DOHH2 (cell line): ENCODE results near the gene OR2W3.

ENCODE experiments used
- H3F3A ChIP-seq: fragments of 200-600 bp; sonication (generic), shearing (Covaris generic); 2 replicates; pipeline ENCODE4 v1.6.0; 2016; ENCODE audit warnings: antibody characterized with exemption, mild to moderate bottlenecking; ENCODE audit not compliant: control insufficient read depth, insufficient read depth
- H3K27ac ChIP-seq: fragments of 200-600 bp; sonication (generic); 2 replicates; pipeline ENCODE4 v1.5.1; 2014; ENCODE audit warnings: low read depth, mild to moderate bottlenecking, low read length, moderate library complexity
- H3K27me3 ChIP-seq: fragments of 200-600 bp; sonication (generic); 2 replicates; pipeline ENCODE4 v1.6.1; 2014; ENCODE audit warnings: mild to moderate bottlenecking, low read length, mixed read lengths; ENCODE audit not compliant: control insufficient read depth
- H3K36me3 ChIP-seq: fragments of 200-600 bp; sonication (generic); 2 replicates; pipeline ENCODE4 v1.6.1; 2014; ENCODE audit warnings: mild to moderate bottlenecking, low read length, moderate library complexity, mixed read lengths; ENCODE audit not compliant: control insufficient read depth
- H3K4me1 ChIP-seq: fragments of 200-600 bp; sonication (generic); 2 replicates; pipeline ENCODE4 v1.6.1; 2014; ENCODE audit warnings: mild to moderate bottlenecking, low read length, mixed read lengths; ENCODE audit not compliant: control insufficient read depth
- H3K4me2 ChIP-seq: fragments of 200-600 bp; sonication (generic); 2 replicates; pipeline ENCODE4 v1.6.0; 2014; ENCODE audit warnings: mild to moderate bottlenecking, low read length, moderate library complexity
- H3K4me3 ChIP-seq: fragments of 200-600 bp; sonication (generic); 2 replicates; pipeline ENCODE4 v1.5.1; 2014; ENCODE audit warnings: mild to moderate bottlenecking, low read length, mixed read lengths
- H3K79me2 ChIP-seq: fragments of 200-600 bp; sonication (generic); 2 replicates; pipeline ENCODE4 v1.6.1; 2014; ENCODE audit warnings: mild to moderate bottlenecking, low read length, mixed read lengths; ENCODE audit not compliant: control insufficient read depth
- H3K9me2 ChIP-seq: fragments of 200-600 bp; sonication (generic); replicated peaks from 2 replicates; pipeline ENCODE4 v1.6.1; 2014; ENCODE audit warnings: mild to moderate bottlenecking, low read length, mixed read lengths; ENCODE audit not compliant: control insufficient read depth
- H3K9me3 ChIP-seq: fragments of 200-600 bp; sonication (generic); 2 replicates; pipeline ENCODE4 v1.6.1; 2014; ENCODE audit warnings: antibody characterized with exemption, low read length, mixed read lengths; ENCODE audit not compliant: control insufficient read depth, insufficient read depth
- H4K20me1 ChIP-seq: fragments of 200-600 bp; sonication (generic); 2 replicates; pipeline ENCODE4 v1.6.0; 2014; ENCODE audit warnings: low read depth, mild to moderate bottlenecking, antibody characterized with exemption, low read length, moderate library complexity; ENCODE audit not compliant: control insufficient read depth, insufficient read depth
- EZH2phosphoT487 ChIP-seq: fragments of 200-600 bp; sonication (generic); IDR thresholded peaks from 2 replicates; pipeline ENCODE4 v1.6.1; 2017; ENCODE audit warnings: borderline replicate concordance, mild to moderate bottlenecking, antibody characterized with exemption, low read length, moderate library complexity, mixed read lengths
- TF ChIP-seq, protein P1 (sequence below): fragments of 200-600 bp; sonication (generic); IDR thresholded peaks from one replicate; pipeline ENCODE4 v1.5.1; 2014; ENCODE audit warnings: antibody characterized with exemption, mild to moderate bottlenecking, low read depth, low read length; ENCODE audit not compliant: poor library complexity, severe bottlenecking

The OR2W3 gene

DNA sequence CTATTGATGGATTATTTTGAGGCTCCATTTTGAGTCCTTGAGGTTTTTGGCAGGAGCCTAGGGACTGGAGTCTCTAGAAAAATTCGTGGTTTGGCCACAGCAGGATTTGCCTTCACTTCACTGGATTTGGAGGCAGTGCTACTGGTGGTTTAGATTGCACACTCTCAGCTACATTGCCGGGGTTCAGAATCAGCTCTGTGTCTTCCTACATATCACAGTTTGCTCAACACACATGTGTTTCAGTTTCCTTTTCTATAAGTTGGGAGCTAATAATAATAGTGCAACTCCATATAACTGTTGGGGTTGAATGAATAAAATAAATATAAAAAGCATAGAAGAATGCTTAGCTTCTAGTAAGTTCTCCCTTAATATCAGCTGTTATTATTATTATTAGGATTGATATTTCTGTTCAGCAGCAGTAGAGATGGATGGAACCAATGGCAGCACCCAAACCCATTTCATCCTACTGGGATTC is at the start of gene OR2W3:
Gene OR2W3, plus strand, starts transcription at position 425 of the 475 bp plus-strand sequence. Its CDS starts 0 bp downstream, at position 425.
- Histone ChIP-seq H3K27ac (no peak within 1 kb of the TSS), H3K27me3 (no peaks in the 10 kb centered on the region), H4K20me1 (no peaks in the 10 kb centered on the region), H3K36me3 (no peaks in the 10 kb centered on the region), H3K79me2 (no peaks in the 10 kb centered on the region), H3F3A (no peaks in the 10 kb centered on the region), H3K4me2 (no peak within 1 kb of the TSS), H3K9me3 (no peaks in the 10 kb centered on the region), H3K9me2 (no peaks in the 10 kb centered on the region), H3K4me3 (no peak within 1 kb of the TSS), H3K4me1 (no peaks in the 10 kb centered on the region)
- TF ChIP-seq EZH2phosphoT487, result no peak
- TF ChIP-seq, protein P1, sequence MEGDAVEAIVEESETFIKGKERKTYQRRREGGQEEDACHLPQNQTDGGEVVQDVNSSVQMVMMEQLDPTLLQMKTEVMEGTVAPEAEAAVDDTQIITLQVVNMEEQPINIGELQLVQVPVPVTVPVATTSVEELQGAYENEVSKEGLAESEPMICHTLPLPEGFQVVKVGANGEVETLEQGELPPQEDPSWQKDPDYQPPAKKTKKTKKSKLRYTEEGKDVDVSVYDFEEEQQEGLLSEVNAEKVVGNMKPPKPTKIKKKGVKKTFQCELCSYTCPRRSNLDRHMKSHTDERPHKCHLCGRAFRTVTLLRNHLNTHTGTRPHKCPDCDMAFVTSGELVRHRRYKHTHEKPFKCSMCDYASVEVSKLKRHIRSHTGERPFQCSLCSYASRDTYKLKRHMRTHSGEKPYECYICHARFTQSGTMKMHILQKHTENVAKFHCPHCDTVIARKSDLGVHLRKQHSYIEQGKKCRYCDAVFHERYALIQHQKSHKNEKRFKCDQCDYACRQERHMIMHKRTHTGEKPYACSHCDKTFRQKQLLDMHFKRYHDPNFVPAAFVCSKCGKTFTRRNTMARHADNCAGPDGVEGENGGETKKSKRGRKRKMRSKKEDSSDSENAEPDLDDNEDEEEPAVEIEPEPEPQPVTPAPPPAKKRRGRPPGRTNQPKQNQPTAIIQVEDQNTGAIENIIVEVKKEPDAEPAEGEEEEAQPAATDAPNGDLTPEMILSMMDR, result no peak

DNA sequence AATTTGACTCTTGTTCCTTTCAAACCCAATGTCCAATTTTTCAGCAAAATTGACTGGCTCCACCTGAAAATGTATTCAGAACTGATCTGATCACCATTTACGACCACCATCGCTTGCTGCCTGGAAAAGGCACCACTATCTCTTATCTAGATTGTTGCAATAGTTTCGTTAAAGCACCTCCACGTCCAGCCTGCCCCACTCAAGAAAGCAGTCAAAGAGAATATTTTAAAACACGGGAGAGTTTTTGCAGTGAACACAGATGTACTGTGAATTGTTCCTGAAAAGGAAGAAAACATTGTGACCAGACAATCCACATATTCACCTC is 49.7 kb upstream of the OR2W3 start:
- H3K9me2 ChIP-seq, result no peaks in the 10 kb centered on the region
- no peak overlapping the region for H3K4me3 ChIP-seq
- H3F3A ChIP-seq, result no peaks in the 10 kb centered on the region
- H3K79me2 ChIP-seq, result no peaks in the 10 kb centered on the region
- no peak overlapping the region for H3K27ac ChIP-seq
- H3K9me3 ChIP-seq, result no peaks in the 10 kb centered on the region
- H3K27me3 ChIP-seq, result no peaks in the 10 kb centered on the region
- no peaks in the 10 kb centered on the region for H3K36me3 ChIP-seq
- H3K4me1 ChIP-seq, result no peaks in the 10 kb centered on the region
- H4K20me1 ChIP-seq, result no peaks in the 10 kb centered on the region
- H3K4me2 ChIP-seq, result no peak overlapping the region
- TF ChIP-seq, protein P1, result no peak
- no peak for TF ChIP-seq EZH2phosphoT487

DNA sequence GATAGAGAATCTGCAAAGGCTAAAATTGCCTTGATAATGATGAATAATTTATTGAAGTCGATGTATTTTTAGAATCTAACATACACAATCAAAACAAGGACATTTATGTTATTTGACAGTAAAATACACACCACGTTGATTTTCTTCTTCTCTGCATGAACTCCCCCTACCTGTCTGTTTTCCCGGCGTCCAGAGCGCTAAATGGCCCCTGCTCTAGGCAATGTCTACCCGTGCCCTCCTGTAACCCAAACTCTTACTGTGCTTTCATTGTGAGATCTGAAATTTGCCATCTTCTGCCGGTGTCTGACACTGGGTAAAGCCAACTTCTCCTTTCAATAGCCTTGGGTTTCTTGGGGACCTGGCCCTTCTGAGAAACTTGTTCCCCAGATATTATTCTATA is 47.0 kb upstream of the OR2W3 start:
- Histone ChIP-seq H3K79me2 (no peaks in the 10 kb centered on the region), H3K4me2 (no peak overlapping the region), H3K9me2 (no peaks in the 10 kb centered on the region), H3K9me3 (no peaks in the 10 kb centered on the region), H3K4me1 (no peaks in the 10 kb centered on the region), H3K36me3 (no peaks in the 10 kb centered on the region), H3K27me3 (no peaks in the 10 kb centered on the region), H3K4me3 (no peak overlapping the region), H3K27ac (no peak overlapping the region), H4K20me1 (no peaks in the 10 kb centered on the region), H3F3A (no peaks in the 10 kb centered on the region)
- no peak for TF ChIP-seq EZH2phosphoT487
- TF ChIP-seq, protein P1, result no peak

DNA sequence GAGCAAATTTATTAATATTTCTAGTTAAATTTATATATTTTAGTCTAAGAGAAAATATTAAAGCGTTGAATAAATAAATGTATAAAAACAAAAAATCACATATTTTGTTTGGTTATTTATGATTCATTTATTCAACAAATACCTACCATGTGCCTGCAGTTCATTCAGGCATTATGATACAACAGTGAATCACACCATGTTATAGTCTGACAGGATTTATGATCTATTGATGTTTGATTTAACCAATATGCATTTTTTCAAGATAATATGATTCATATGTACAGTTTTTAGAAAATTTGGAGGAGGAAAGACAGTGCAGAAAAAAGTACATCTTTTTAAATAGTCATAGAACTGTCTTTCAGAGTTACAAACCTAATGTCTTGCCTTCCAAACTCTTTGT is 45.8 kb upstream of the OR2W3 start:
- H3K4me1 ChIP-seq, result no peaks in the 10 kb centered on the region
- H3K4me2 ChIP-seq, result no peak overlapping the region
- no peaks in the 10 kb centered on the region for H3K79me2 ChIP-seq
- no peaks in the 10 kb centered on the region for H4K20me1 ChIP-seq
- no peaks in the 10 kb centered on the region for H3F3A ChIP-seq
- no peaks in the 10 kb centered on the region for H3K9me2 ChIP-seq
- H3K9me3 ChIP-seq, result no peaks in the 10 kb centered on the region
- H3K27me3 ChIP-seq, result no peaks in the 10 kb centered on the region
- H3K36me3 ChIP-seq, result no peaks in the 10 kb centered on the region
- no peak overlapping the region for H3K4me3 ChIP-seq
- H3K27ac ChIP-seq, result no peak overlapping the region
- no peak for TF ChIP-seq EZH2phosphoT487
- TF ChIP-seq, protein P1, result no peak
